ENCODE data around the gene ZNF777. TPM values are rescaled to one million over a fixed set of nuclear protein-coding genes. Genes with fewer than 3 reads are reported as not detected.
A peak's percentile ranks its signal among the peaks of the same experiment; 100 is the strongest.

The ZNF777 gene
- total RNA-seq, 1 experiment from 2014 or later: 12.0 TPM

DNA sequence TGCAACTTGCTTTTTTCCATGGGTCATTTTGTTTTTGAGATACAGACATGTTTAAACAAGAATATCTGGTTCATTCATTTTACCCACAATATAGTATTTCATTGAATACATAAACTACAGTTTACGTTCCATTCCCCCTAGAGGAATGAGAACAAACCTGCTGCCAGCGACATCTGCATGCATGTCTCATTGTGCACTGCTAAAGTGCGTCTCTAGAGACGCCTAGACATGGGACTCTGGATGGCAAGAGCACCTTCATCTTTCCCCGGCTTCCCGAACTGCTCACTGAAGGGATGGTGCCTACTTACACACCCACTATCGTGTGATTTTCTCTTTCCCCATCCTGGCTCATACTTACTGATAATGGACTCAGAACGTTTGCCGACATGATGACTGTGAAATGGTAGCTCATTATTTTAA lies 1.2 kb upstream of the ZNF777 start (continued):
- TF ChIP-seq, protein P1, sequence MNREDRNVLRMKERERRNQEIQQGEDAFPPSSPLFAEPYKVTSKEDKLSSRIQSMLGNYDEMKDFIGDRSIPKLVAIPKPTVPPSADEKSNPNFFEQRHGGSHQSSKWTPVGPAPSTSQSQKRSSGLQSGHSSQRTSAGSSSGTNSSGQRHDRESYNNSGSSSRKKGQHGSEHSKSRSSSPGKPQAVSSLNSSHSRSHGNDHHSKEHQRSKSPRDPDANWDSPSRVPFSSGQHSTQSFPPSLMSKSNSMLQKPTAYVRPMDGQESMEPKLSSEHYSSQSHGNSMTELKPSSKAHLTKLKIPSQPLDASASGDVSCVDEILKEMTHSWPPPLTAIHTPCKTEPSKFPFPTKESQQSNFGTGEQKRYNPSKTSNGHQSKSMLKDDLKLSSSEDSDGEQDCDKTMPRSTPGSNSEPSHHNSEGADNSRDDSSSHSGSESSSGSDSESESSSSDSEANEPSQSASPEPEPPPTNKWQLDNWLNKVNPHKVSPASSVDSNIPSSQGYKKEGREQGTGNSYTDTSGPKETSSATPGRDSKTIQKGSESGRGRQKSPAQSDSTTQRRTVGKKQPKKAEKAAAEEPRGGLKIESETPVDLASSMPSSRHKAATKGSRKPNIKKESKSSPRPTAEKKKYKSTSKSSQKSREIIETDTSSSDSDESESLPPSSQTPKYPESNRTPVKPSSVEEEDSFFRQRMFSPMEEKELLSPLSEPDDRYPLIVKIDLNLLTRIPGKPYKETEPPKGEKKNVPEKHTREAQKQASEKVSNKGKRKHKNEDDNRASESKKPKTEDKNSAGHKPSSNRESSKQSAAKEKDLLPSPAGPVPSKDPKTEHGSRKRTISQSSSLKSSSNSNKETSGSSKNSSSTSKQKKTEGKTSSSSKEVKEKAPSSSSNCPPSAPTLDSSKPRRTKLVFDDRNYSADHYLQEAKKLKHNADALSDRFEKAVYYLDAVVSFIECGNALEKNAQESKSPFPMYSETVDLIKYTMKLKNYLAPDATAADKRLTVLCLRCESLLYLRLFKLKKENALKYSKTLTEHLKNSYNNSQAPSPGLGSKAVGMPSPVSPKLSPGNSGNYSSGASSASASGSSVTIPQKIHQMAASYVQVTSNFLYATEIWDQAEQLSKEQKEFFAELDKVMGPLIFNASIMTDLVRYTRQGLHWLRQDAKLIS (CRISPR knock-in tag; IDR thresholded peaks at IDR 0.05; ENCODE audit: borderline replicate concordance): no peak
- TF ChIP-seq, protein P2, sequence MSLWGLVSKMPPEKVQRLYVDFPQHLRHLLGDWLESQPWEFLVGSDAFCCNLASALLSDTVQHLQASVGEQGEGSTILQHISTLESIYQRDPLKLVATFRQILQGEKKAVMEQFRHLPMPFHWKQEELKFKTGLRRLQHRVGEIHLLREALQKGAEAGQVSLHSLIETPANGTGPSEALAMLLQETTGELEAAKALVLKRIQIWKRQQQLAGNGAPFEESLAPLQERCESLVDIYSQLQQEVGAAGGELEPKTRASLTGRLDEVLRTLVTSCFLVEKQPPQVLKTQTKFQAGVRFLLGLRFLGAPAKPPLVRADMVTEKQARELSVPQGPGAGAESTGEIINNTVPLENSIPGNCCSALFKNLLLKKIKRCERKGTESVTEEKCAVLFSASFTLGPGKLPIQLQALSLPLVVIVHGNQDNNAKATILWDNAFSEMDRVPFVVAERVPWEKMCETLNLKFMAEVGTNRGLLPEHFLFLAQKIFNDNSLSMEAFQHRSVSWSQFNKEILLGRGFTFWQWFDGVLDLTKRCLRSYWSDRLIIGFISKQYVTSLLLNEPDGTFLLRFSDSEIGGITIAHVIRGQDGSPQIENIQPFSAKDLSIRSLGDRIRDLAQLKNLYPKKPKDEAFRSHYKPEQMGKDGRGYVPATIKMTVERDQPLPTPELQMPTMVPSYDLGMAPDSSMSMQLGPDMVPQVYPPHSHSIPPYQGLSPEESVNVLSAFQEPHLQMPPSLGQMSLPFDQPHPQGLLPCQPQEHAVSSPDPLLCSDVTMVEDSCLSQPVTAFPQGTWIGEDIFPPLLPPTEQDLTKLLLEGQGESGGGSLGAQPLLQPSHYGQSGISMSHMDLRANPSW (CRISPR knock-in tag; conservative IDR thresholded peaks at IDR 0.05; ENCODE audit: low read depth): no peak
- TF ChIP-seq GRHL2 (CRISPR knock-in tag; IDR thresholded peaks at IDR 0.05; ENCODE audit: insufficient replicate concordance, severe bottlenecking) (no peak), TCF7 (CRISPR knock-in tag; IDR thresholded peaks at IDR 0.05; ENCODE audit: low read depth) (no peak)
- TF ChIP-seq, protein P3, sequence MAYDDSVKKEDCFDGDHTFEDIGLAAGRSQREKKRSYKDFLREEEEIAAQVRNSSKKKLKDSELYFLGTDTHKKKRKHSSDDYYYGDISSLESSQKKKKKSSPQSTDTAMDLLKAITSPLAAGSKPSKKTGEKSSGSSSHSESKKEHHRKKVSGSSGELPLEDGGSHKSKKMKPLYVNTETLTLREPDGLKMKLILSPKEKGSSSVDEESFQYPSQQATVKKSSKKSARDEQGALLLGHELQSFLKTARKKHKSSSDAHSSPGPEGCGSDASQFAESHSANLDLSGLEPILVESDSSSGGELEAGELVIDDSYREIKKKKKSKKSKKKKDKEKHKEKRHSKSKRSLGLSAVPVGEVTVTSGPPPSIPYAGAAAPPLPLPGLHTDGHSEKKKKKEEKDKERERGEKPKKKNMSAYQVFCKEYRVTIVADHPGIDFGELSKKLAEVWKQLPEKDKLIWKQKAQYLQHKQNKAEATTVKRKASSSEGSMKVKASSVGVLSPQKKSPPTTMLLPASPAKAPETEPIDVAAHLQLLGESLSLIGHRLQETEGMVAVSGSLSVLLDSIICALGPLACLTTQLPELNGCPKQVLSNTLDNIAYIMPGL (CRISPR knock-in tag; IDR thresholded peaks at IDR 0.05): no peak

DNA sequence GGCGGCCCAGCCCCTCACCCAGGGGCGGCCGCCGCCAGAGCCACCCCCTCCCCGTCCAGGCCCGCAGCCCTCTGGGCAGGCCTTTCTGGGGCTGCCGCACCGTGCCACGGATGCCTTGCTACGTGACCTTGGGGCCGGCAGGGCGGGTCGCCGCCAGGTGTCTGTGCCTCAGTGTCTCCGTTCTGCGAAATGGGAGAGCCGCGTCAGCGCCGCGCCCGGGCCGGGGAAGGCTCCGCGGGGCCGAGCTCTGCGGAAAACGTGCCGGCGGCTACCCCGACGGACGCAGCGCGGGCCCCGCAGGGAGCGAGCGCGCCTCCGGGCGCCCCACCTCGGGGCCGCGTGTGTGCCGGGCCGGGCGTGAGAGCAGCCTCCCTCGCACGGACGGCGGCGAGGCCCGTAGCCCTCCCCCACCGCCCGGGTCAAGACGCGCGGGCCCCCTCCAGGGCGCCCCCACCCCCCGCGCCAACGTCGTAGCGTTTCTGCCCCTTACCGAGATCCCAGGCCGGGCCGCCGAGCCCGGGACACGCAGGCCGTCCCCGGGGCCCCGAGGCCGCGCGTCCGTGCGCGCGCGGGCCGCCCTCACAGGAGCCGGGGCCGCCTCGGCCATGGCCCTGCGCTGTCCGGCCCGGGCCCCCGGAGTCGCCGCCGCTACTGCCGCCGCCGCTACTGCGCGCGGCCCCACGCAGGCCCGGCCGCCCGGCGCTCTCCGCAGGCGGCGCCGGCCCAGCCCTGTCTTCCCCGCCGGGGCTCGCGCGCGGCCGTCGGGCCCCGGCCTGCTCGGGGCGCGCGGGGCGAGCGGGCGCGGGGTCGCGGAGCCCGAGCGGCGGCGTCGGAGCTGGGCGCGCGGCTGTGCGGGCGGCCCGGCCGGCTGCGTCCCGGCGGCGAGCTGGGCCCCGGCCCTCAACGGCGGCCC lies 1.1 kb downstream of the ZNF777 start:
- Mint-ChIP-seq H3K4me3 (no peak overlapping the region), H3K4me1 (peaks cover 17% of the 10 kb centered on the region), H3K9me3 (no peaks in the 10 kb centered on the region), H3K36me3 (peaks cover 5% of the 10 kb centered on the region), H3K27ac (no peak overlapping the region), H3K27me3 (ENCODE audit: low read depth) (peaks cover 36% of the 10 kb centered on the region)
- ChIA-PET CTCF (interaction anchor here (0.7 to 3.1 kb wide), 12 partner anchors 15 to 394 kb away, joined by 3 to 30 read pairs (median 6); partner anchors contain the start of gene ZNF783), POLR2A (interaction anchor here (1.0 to 2.3 kb wide), 4 partner anchors 15 to 37 kb away, joined by 3 to 7 read pairs (median 4); no protein-coding TSS in a partner anchor)
- peak; percentile 28; the same call in 1 of the 2 replicates for TF ChIP-seq ESRRA (CRISPR knock-in tag; IDR thresholded peaks at IDR 0.05; ENCODE audit: borderline replicate concordance)
- TF ChIP-seq NR3C1 (CRISPR knock-in tag; conservative IDR thresholded peaks at IDR 0.05; ENCODE audit: low read depth): no peak
- ATAC-seq: peak; percentile 24
- DNase-seq (ENCODE audit: low spot score): no peak

DNA sequence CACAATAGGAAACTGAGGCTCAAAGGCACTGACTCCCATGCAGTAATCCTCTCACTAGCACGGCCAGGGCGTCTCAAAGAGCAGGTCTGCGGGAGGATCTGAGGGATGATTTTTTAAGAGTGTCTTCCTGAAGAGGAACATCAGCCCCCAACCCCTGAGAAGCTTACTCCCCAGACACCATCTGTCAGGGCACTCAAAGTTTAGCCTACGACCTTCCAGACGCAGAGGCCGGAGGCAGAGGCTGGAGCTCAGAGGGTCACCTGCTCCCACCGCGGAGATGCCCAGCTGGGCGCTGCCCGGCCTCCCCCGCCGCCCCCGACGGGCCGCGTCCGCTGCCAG lies 1.7 kb downstream of the ZNF777 start:
- H3K27me3 Mint-ChIP-seq (ENCODE audit: low read depth): peaks cover 32% of the 10 kb centered on the region
- H3K27ac Mint-ChIP-seq: no peak overlapping the region
- H3K4me3 Mint-ChIP-seq: peak overlapping the region; percentile 61
- TF ChIP-seq ZNF423 (CRISPR knock-in tag; IDR thresholded peaks at IDR 0.05): no peak
- TF ChIP-seq SP1 (CRISPR knock-in tag; conservative IDR thresholded peaks at IDR 0.05): no peak
- TF ChIP-seq, protein P4, sequence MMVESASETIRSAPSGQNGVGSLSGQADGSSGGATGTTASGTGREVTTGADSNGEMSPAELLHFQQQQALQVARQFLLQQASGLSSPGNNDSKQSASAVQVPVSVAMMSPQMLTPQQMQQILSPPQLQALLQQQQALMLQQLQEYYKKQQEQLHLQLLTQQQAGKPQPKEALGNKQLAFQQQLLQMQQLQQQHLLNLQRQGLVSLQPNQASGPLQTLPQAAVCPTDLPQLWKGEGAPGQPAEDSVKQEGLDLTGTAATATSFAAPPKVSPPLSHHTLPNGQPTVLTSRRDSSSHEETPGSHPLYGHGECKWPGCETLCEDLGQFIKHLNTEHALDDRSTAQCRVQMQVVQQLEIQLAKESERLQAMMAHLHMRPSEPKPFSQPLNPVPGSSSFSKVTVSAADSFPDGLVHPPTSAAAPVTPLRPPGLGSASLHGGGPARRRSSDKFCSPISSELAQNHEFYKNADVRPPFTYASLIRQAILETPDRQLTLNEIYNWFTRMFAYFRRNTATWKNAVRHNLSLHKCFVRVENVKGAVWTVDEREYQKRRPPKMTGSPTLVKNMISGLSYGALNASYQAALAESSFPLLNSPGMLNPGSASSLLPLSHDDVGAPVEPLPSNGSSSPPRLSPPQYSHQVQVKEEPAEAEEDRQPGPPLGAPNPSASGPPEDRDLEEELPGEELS (CRISPR knock-in tag; IDR thresholded peaks at IDR 0.05): no peak
- TF ChIP-seq, protein P5, sequence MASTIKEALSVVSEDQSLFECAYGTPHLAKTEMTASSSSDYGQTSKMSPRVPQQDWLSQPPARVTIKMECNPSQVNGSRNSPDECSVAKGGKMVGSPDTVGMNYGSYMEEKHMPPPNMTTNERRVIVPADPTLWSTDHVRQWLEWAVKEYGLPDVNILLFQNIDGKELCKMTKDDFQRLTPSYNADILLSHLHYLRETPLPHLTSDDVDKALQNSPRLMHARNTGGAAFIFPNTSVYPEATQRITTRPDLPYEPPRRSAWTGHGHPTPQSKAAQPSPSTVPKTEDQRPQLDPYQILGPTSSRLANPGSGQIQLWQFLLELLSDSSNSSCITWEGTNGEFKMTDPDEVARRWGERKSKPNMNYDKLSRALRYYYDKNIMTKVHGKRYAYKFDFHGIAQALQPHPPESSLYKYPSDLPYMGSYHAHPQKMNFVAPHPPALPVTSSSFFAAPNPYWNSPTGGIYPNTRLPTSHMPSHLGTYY (CRISPR knock-in tag; IDR thresholded peaks at IDR 0.05): no peak
- DNase-seq (ENCODE audit: low spot score): no peak
- no peak for ATAC-seq
- CTCF ChIA-PET: interaction anchor here (1.9 to 3.1 kb wide), 4 partner anchors 36 to 197 kb away, joined by 7 to 30 read pairs (median 10); partner anchors contain the start of gene ZNF783
- POLR2A ChIA-PET: interaction anchor here (1.0 kb wide), 1 partner anchor 22 kb away, joined by 4 read pairs; no protein-coding TSS in a partner anchor
- H3K36me3 Mint-ChIP-seq: peaks cover 7% of the 10 kb centered on the region
- H3K9me3 Mint-ChIP-seq: no peaks in the 10 kb centered on the region
- peaks cover 17% of the 10 kb centered on the region for H3K4me1 Mint-ChIP-seq

Data from WTC11 (cell line).